Activated T-cell treated with anti-CD3 and anti-CD28 coated beads for 1 hour (primary cell): ENCODE data around the gene APLF.
"Not testable (repeated sequence)": the region's sequence is repeated elsewhere in the genome, so short reads cannot be mapped to it uniquely, and the experiment has no call there.

Source experiments
- DNase-seq: peaks from one replicate; pipeline ENCODE4 v3.0.0-alpha.2; 2020; ENCODE audit warnings: low read depth

The APLF gene

DNA sequence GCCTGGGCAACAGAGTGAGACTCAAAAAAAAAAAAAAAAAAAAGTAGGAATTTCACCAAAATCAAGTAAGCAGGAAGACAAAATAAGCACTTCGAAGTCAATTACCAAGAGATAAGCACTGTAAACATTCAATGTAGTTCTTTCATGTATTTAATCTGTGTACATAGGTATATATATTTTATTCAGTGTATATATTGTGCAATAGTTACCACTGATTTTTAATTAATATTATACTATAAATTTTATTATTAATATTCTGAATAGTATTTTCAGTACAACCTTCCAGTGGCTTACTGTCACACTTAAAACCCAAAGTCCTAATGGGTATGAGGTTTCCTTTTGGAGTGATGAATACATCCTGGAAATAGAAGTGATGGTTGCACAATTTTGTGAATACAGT lies 9.1 kb downstream of the APLF start:
- no peak for DNase-seq

- DNase-seq: no peak
These were observed 11.3 kb downstream of the APLF start for GRCh38 chr2:68478688-68479087.

DNA sequence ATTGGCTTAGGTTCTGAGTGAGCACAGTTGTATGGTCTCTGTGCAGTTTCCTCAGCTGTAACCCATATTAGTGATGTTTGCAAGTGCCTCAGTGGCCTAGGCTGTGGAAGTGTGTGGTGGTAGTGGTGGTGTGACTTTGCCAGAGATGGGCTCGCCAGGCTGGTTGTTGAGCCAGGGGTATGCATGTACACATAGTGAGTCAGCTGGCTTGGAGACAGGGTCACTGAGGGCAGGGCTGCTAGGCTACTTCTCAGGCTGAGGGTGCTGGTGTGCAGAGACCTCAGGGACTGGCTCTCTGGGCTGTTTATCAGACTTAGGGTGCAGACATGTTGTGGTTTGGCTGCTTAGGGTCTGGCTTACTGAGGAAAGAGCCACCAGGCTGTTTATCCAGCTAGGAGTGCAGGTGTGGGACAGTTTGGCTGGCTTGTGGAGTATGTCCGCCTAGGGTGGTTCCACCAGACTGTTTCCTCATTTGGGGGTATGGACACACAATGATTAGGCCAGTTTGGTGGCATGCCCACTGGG lies 15.0 kb downstream of the APLF start:
- no peak for DNase-seq

DNA sequence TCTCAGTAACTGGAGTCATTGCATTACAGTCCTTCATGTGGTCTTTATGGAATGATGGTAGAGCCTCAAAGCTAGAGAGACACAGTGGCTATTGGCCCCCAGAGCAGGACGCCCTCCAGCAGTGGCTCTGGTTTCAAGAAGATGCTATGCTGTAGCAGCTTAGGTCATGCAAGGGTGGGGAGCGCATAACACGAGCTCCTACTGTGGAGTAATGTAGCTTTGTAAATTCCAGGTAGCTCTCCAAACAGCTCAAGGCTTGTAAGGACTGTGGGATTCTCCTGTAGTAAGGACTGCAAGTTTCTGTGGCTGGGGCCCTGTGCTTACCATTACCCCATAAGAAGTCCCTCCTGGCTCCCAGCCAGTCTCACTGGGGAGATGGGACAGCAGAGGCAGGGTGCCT lies 15.6 kb downstream of the APLF start:
- DNase-seq: no peak

- DNase-seq: no peak
These were observed 20.5 kb downstream of the APLF start for GRCh38 chr2:68487773-68488355.

DNA sequence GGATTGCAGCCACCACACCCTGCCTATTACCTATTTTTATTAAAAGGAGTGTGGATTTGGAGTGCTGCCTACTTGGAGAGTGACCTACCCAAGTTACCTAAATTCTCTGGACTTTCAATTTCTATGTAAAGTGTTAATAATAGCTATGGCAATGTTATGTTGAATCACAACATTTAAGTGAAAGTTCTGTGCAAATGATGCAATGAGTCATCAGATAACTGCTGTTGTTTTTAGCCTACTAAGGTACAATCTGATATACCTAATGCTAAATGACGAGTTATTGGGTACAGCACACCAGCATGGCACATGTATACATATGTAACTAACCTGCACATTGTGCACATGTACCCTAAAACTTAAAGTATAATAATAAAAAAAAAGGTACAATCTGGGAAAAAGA lies 21.2 kb downstream of the APLF start:
- DNase-seq: not testable (repeated sequence)

DNA sequence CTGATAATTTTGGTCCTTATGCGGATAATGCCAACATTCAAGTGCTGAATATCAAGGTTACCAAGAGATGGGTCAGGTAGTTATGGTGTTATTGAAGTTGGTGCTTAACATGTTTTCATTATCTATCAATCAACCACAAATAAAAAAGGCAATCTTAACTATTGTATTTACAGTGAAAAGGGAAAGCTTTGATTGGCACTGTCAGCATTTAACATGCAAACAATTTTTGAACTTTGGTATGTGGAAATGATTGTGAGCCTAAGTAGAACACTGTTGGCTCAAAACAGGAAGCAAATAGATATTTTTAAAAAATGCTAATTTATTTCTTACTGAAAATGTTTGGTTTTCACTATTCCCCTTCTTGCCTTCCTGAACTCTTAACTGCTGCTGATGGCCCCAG lies 21.9 kb downstream of the APLF start:
- DNase-seq: no peak

DNA sequence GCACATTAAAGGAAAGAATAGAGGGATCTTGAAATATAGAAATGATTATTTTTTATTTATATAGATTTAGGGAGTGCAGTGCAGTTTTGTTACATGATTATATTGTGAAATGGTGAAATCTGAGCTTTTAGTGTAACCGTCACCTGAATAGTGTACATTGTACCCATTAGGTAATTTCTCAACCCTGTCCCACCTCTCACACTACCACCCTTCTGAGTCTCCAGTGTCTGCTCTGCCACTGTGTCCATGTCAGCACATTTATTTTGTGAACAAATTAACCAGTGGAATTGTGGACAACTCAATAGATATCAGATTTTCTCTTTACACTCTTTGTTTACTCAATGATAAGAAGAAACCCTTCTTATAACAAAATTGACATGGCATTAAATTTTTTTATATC lies 24.2 kb downstream of the APLF start:
- no peak for DNase-seq

- no peak for DNase-seq
These were observed 31.7 kb downstream of the APLF start for GRCh38 chr2:68499133-68499532.

GRCh38 chr2:68500649-68501048 lies 33.3 kb downstream of the APLF start:
- DNase-seq: no peak

- no peak for DNase-seq
These were observed 34.4 kb downstream of the APLF start for GRCh38 chr2:68501768-68502167.

DNA sequence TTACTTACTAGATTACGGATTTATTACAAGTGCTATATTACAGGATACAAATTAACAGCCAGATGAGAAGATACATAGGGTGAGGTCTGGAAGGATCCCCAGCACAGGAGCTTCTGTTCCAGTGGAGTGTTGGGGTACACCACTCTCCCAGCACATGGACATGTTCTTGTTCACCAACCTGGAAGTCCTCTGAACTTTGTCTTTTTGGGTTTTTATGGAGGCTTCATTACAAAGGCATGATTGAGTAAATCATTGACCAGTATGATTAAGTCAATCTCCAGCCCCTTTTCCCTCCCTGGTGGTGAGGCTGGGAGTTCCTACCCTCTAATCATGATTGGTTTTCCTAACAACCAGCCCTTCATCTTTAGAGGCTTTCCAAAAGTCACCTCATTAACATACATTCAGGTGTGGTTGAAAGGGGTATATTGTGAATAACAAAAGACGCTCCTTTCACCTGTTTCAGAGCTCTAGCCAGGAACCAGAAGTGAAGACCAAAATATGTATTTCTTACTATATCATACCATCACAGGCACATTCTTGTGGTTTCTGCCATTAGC lies 38.3 kb downstream of the APLF start:
- DNase-seq: no peak

GRCh38 chr2:68506170-68506569 lies 38.8 kb downstream of the APLF start:
- DNase-seq: no peak

- no peak for DNase-seq
These were observed 44.9 kb downstream of the APLF start for GRCh38 chr2:68512326-68512725.

- DNase-seq: no peak
These were observed 45.6 kb downstream of the APLF start for GRCh38 chr2:68512966-68513365.

- no peak for DNase-seq
These were observed 47.0 kb downstream of the APLF start for GRCh38 chr2:68514316-68514929.

- no peak for DNase-seq
These were observed 48.9 kb downstream of the APLF start for GRCh38 chr2:68516051-68516955.

DNA sequence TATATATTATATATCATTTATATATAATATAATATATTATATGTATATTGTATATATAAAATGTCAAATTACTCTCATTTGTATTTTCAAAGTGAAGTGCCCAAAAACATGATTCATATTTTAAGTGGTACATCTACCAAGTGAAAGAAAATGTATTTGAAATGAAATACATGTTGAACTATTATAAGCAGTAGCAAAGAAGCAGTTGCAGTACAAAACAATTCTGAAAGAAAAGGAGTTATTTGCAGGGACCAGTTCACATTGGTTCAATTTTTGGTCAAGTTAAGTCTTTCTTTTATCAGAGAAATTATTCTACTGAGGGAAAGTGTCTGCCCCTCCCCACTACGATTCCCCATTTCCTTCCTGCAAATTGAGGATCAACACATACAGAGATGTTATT lies 51.9 kb downstream of the APLF start:
- DNase-seq: no peak

GRCh38 chr2:68521037-68521436 lies 53.7 kb downstream of the APLF start:
- no peak for DNase-seq

DNA sequence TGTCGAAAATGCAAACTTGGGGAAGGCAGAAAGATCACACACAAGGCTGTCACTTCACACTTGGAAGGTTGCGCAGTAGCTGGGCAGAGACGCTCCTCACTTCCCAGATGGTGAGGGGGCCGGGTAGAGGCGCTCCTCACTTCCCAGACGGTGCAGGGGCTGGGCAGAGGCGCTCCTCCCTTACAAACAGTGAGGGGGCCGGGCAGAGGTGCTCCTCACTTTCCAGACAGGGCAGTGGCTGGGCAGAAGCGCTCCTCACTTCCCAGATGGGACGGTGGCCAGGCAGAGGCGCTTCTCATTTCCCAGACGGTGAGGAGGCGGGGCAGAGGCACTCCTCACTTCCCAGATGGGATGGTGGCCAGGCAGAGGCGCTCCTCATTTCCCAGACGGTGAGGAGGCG lies 59.6 kb downstream of the APLF start:
- not testable (repeated sequence) for DNase-seq

GRCh38 chr2:68527343-68528081 lies 60.1 kb downstream of the APLF start:
- DNase-seq: not testable (repeated sequence)

GRCh38 chr2:68529156-68529555 lies 61.8 kb downstream of the APLF start:
- not testable (repeated sequence) for DNase-seq
